GM08714 (cell line): ENCODE measurements around the gene CD209.
"Not testable (repeated sequence)": the region's sequence is repeated elsewhere in the genome, so short reads cannot be mapped to it uniquely, and the experiment has no call there.

ENCODE experiments used
- H3K4me3 ChIP-seq: fragments of 200-500 bp; sonication (Bioruptor generic); 2 replicates; pipeline ENCODE4 v1.5.1; 2014; ENCODE audit warnings: mild to moderate bottlenecking, low read length, inconsistent platforms
- ZNF274 ChIP-seq: IDR thresholded peaks from 2 replicates; pipeline ENCODE4 v1.6.1; 2012; ENCODE audit warnings: mild to moderate bottlenecking, low read depth, low read length

The CD209 gene

GRCh38 chr19:7751157-7751783 lies 3.9 kb upstream of the CD209 start:
- H3K4me3 ChIP-seq = no peak overlapping the region
- no peak for TF ChIP-seq ZNF274

DNA sequence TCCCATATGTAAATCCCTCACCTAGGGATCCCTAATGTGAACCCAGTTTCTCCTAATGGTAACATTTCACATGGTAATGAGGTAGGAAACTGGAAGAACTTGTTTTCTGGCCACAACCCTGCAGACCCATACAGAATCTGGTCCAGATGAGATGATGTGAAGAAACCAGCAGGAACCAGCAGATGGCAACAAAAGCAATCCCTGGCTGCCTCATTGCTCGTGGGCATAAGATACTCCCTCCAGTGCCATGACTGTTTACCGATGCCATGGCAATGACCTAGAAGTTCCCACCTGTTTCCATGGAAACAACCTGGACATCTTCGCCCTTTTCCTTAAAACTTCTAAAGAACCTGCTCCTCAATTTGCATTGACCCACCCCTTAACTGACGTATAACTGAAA lies 1.4 kb upstream of the CD209 start:
- no peak for TF ChIP-seq ZNF274
- H3K4me3 ChIP-seq = no peak overlapping the region

DNA sequence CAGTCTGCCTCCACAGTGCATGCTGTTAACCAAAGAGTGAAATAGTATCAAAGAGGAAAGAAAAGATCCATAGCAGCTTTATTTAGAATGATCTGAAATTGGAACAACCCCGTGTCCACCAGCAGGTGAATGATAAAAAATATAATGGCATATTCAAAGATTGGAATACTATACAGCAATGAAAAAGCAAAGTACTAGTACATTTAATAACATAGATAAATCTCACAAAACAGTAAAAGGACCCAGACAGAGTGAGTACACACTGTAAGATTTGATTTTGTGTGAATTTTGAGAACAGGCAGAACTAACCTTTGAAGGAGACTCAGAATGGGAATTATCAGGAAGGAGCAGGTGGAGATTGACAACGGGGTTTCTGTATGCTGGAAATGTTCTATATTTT lies 837 bp upstream of the CD209 start:
- H3K4me3 ChIP-seq = no peak overlapping the region
- TF ChIP-seq ZNF274 = no peak

DNA sequence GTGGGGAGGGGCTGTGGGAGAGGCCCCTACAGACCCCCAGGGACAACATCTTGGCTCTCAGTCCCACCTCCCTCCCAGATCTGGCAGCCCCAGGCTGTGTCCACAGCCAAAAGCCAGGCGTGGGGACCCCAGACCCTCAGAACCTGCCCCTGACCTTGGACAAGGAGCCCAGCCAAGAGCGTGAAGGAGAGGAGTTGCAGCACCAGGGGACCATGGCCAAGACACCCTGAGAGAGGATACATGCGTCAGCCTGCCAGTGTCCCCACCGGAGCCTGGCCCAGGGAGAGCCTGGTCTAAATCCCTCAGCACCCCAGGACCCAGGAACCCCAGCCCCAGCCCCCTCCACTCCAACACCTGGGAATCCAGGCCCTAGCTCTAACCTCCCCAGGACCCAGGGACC lies 1.0 kb downstream of the CD209 start:
- H3K4me3 ChIP-seq = not testable (repeated sequence)

DNA sequence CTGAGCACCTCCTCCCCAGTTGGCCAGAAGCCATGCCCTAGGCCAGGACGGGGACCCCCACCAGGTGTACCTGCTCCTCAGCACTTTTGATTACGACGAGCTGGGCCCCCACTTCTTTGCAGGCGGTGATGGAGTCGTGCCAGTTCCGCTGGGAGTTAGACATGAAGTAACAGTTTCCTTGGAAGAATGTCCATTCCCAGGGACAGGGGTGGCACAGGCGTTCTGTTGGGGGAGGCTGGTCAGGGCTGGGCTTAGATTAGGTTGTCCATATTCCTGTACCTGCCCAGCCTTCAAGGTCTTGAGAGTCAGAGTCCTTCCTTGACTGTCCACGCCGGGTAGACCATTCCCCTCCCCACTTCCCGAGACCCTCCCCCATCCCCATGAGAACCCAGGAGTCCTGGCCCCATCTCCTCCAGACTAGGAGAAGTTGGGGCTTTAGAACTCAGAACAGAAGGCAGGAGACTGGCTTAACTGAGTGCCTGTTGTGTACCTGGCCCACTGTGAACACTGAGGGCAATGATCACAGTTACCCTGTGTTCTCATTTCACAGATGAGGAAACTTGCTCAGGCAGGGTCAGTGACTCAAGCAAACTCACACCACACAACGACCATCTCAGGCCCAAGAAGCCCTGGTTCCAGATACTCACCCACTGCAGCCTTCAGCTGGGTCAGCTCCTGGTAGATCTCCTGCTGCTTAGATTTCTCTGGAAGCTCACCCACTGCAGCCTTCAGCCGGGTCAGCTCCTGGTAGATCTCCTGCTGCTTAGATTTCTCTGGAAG lies 2.3 kb downstream of the CD209 start:
- no peak for TF ChIP-seq ZNF274

GRCh38 chr19:7744199-7744786 lies 3.0 kb downstream of the CD209 start:
- no peak for TF ChIP-seq ZNF274
- H3K4me3 ChIP-seq = no peak overlapping the region

More for the DNA sequence above, 2.3 kb downstream of the CD209 start:
- H3K4me3 ChIP-seq = no peak overlapping the region

GRCh38 chr19:7743425-7743841 lies 3.9 kb downstream of the CD209 start:
- no peak overlapping the region for H3K4me3 ChIP-seq
- TF ChIP-seq ZNF274 = no peak

GRCh38 chr19:7742991-7743390 lies 4.3 kb downstream of the CD209 start:
- TF ChIP-seq ZNF274 = no peak
- no peak overlapping the region for H3K4me3 ChIP-seq

GRCh38 chr19:7742575-7742974 lies 4.8 kb downstream of the CD209 start:
- no peak overlapping the region for H3K4me3 ChIP-seq
- TF ChIP-seq ZNF274 = no peak

GRCh38 chr19:7740682-7741054 lies 6.7 kb downstream of the CD209 start:
- H3K4me3 ChIP-seq = no peak overlapping the region
- no peak for TF ChIP-seq ZNF274

GRCh38 chr19:7739801-7740681 lies 7.3 kb downstream of the CD209 start:
- H3K4me3 ChIP-seq = no peak overlapping the region
- TF ChIP-seq ZNF274 = no peak

GRCh38 chr19:7739211-7739755 lies 8.1 kb downstream of the CD209 start:
- no peak for TF ChIP-seq ZNF274
- H3K4me3 ChIP-seq = no peak overlapping the region

DNA sequence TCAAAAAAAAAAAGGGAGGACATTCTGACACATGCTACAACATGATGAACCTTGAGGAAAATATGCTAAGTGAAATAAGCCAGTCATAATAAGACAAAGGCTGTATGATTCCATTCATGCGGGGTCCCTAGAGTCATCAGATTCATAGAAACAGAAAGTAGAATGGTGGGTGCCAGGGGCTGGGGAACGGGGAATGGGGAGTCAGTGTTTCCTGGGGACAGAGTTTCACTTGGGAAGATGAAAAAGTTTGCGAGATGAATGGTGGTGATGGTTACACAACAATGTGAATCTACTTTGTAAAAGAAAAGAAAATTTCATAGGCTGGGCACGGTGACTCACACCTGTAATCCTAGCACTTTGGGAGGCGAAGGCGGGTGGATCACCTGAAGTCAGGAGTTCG lies 9.3 kb downstream of the CD209 start:
- no peak for TF ChIP-seq ZNF274
- no peak overlapping the region for H3K4me3 ChIP-seq

DNA sequence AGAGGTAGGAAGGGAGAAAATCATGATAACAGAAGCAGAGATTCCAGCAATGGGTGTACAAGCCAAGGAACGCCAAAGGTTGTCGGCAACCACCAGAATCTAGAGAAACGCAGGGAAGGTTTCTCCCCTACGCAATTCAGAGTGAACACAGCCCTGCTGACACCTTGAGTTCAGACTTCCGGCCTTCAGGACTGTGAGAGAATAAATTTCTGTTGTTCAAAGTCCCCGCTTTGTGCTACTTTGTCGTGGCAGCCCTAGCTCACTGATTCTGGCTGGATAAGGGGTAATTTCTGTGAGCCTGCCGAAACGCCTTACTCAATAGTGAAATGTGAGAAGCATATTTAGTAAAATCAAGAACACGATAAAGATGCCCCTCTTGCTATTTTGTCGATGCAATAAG lies 10.1 kb downstream of the CD209 start:
- H3K4me3 ChIP-seq = no peak overlapping the region
- TF ChIP-seq ZNF274 = no peak
